HEK293T (cell line): ENCODE data around the gene CHD5.

Experiments
- ELF4 ChIP-seq: fragments of 450-650 bp; IDR thresholded peaks from 2 replicates; pipeline ENCODE4 v1.6.1; 2017; ENCODE audit warnings: antibody characterized with exemption
- FOXA1 ChIP-seq: fragments of 450-650 bp; IDR thresholded peaks from 2 replicates; pipeline ENCODE4 v1.6.1; 2016; ENCODE audit warnings: mild to moderate bottlenecking
- FOXM1 ChIP-seq: fragments of 450-650 bp; IDR thresholded peaks from 2 replicates; pipeline ENCODE4 v1.6.1; 2017; ENCODE audit warnings: mild to moderate bottlenecking, borderline replicate concordance
- SP1 ChIP-seq: fragments of 450-650 bp; IDR thresholded peaks from 2 replicates; pipeline ENCODE4 v1.6.1; 2017
- SUZ12 ChIP-seq: fragments of 450-650 bp; IDR thresholded peaks from 2 replicates; pipeline ENCODE4 v1.6.1; 2016; ENCODE audit warnings: mild to moderate bottlenecking
- TARDBP ChIP-seq: fragments of 450-650 bp; IDR thresholded peaks from 2 replicates; pipeline ENCODE4 v1.6.1; 2016
- TF ChIP-seq, protein P1 (sequence below): fragments of 450-650 bp; IDR thresholded peaks from 2 replicates; pipeline ENCODE4 v1.6.1; 2016

DNA sequence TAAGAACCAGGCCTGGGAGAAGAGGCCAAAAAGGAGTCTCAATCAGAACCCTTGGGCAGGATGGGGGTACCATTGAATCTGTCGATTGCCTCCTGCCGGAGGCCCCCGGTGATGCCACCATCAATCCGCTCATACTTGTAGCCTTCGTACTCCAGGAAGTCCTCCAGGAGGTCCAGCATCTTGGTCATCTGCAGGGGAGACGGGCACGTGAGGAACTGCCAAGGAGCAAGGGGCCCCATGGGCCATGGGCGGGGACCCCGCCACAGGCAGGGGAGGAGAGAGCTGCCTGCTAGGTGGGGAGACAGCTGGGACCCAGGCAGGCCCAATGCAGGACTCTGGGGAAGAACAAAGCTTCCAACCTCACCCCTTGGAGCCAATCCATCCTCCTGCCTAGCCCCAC is 48.6 kb downstream of the CHD5 start:
- no peak for TF ChIP-seq TARDBP
- TF ChIP-seq ELF4 = no peak
- no peak for TF ChIP-seq SP1
- TF ChIP-seq, protein P1, sequence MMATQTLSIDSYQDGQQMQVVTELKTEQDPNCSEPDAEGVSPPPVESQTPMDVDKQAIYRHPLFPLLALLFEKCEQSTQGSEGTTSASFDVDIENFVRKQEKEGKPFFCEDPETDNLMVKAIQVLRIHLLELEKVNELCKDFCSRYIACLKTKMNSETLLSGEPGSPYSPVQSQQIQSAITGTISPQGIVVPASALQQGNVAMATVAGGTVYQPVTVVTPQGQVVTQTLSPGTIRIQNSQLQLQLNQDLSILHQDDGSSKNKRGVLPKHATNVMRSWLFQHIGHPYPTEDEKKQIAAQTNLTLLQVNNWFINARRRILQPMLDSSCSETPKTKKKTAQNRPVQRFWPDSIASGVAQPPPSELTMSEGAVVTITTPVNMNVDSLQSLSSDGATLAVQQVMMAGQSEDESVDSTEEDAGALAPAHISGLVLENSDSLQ = no peak
- no peak for TF ChIP-seq FOXA1
- no peak for TF ChIP-seq SUZ12
- no peak for TF ChIP-seq FOXM1
